Measurements from ENCODE around the gene ULK2.

GRCh38 chr17:19731626-19732025 lies 136.1 kb downstream of the ULK2 start:
- TF ChIP-seq POLR2A (IDR thresholded peaks at IDR 0.05; ENCODE audit: low read depth, low read length) (no peak), CTCF (IDR thresholded peaks at IDR 0.05 in 2 of 3, conservative IDR thresholded peaks at IDR 0.05 in 1 of 3; ENCODE audit: control insufficient read depth in 2 of 3, extremely low read depth in 1 of 3, insufficient read depth in 1 of 3, low read depth in 3 of 3, low read length in 3 of 3) (no peak), NFYB (IDR thresholded peaks at IDR 0.05; ENCODE audit: insufficient read depth, low read depth, low read length) (no peak), USF2 (IDR thresholded peaks at IDR 0.05; ENCODE audit: borderline replicate concordance, low read depth, low read length) (no peak), ATF2 (IDR thresholded peaks at IDR 0.05; ENCODE audit: low read length) (no peak), ATF3 (IDR thresholded peaks at IDR 0.05; ENCODE audit: borderline replicate concordance, extremely low read depth, low read depth, low read length) (no peak), SP1 (IDR thresholded peaks at IDR 0.05; ENCODE audit: low read depth, low read length) (no peak), EGR1 (IDR thresholded peaks at IDR 0.05; ENCODE audit: borderline replicate concordance in 1 of 2, low read depth in 2 of 2, low read length in 2 of 2) (no peak)
